Measurements from ENCODE around the gene INSYN2A.

DNA sequence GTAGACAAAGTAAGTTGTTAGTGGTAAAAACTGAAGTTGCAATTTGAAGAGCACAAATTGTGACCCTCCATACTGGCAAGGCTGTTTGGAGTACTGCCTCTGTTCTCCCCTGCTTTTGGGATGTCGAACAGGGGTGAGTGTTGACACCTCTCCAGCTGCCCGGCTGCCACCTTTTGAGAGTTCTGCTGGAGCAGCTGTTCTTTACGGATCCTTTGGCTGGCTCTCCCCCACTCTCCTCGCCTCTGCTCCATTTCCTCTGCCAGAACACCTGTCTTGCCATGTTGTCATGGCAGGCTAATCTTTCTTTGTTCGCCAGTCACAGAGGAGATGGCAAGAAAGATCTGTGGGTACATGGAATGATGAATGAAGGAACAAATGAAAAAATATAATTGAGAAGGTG, 34.9 kb downstream of the INSYN2A start:
- TF ChIP-seq EP300 (IDR thresholded peaks at IDR 0.05): no peak
- TF ChIP-seq, protein P1, sequence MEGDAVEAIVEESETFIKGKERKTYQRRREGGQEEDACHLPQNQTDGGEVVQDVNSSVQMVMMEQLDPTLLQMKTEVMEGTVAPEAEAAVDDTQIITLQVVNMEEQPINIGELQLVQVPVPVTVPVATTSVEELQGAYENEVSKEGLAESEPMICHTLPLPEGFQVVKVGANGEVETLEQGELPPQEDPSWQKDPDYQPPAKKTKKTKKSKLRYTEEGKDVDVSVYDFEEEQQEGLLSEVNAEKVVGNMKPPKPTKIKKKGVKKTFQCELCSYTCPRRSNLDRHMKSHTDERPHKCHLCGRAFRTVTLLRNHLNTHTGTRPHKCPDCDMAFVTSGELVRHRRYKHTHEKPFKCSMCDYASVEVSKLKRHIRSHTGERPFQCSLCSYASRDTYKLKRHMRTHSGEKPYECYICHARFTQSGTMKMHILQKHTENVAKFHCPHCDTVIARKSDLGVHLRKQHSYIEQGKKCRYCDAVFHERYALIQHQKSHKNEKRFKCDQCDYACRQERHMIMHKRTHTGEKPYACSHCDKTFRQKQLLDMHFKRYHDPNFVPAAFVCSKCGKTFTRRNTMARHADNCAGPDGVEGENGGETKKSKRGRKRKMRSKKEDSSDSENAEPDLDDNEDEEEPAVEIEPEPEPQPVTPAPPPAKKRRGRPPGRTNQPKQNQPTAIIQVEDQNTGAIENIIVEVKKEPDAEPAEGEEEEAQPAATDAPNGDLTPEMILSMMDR (IDR thresholded peaks at IDR 0.05): no peak
- no peak for TF ChIP-seq POLR2A (IDR thresholded peaks at IDR 0.05)
- no peak for TF ChIP-seq POLR2AphosphoS5 (IDR thresholded peaks at IDR 0.05)

All from upper lobe of left lung (tissue), 4 donors.